Effector memory CD8-positive, alpha-beta T cell (primary cell): ENCODE measurements around the gene ANTXR2.

Experiments
- ATAC-seq: fragments of 150-1000 bp; cut with Tn5 transposase; replicated peaks from 2 replicates; pipeline ENCODE4 v1.10.0; 2021; ENCODE audit warnings: mild to moderate bottlenecking, moderate library complexity
- DNase-seq, 3 experiments: peaks; one replicate each; pipeline ENCODE4 v3.0.0; 2021
- H3K27ac Mint-ChIP-seq, 2 donors: one replicate each; pipeline ENCODE4 v1.8.0; 2022; ENCODE audit warnings: mild to moderate bottlenecking in 2 of 2, mixed read lengths in 2 of 2, moderate library complexity in 2 of 2
- H3K27me3 Mint-ChIP-seq, 2 donors: one replicate each; pipeline ENCODE4 v1.8.0; 2022; ENCODE audit warnings: mixed read lengths in 2 of 2
- H3K36me3 Mint-ChIP-seq: one replicate; pipeline ENCODE4 v1.8.0; 2022; ENCODE audit warnings: mild to moderate bottlenecking, moderate library complexity, mixed read lengths; ENCODE audit not compliant: insufficient read depth
- H3K4me1 Mint-ChIP-seq, 2 donors: one replicate each; pipeline ENCODE4 v1.8.0; 2022; ENCODE audit warnings: low read depth in 2 of 2, mixed read lengths in 2 of 2
- H3K4me3 Mint-ChIP-seq, 2 donors: one replicate each; pipeline ENCODE4 v1.8.0; 2022; ENCODE audit warnings: mild to moderate bottlenecking in 2 of 2, mixed read lengths in 2 of 2, moderate library complexity in 2 of 2
- H3K9me3 Mint-ChIP-seq, 2 donors: one replicate each; pipeline ENCODE4 v1.8.0; 2022; ENCODE audit warnings: mixed read lengths in 2 of 2

ANTXR2 gene

DNA sequence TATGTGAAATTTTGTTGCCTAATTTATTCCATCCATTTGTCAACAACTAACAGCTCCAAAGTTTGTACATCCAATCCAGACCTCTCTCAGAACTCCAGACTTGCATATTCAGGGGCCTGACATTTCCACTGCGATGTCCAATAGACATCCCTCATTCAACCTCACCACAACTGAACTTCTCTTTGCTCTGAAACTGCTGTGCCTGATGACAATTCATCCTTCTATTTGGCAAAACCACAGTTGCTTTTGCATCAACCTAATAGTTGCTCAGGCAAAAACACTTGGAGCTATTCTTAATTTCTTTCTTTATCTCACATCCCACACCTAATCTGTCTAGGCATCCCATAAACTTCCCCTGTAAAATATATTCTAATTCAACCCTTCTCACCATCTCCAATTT lies 56.5 kb downstream of the ANTXR2 start:
- H3K27me3 Mint-ChIP-seq: no peaks in the 10 kb centered on the region
- DNase-seq (no peak), ATAC-seq (no peak)
- no peaks in the 10 kb centered on the region for H3K9me3 Mint-ChIP-seq
- peaks cover 11% of the 10 kb centered on the region for H3K36me3 Mint-ChIP-seq
- H3K4me3 Mint-ChIP-seq: no peak overlapping the region
- no peak overlapping the region for H3K27ac Mint-ChIP-seq
- peaks cover 0 to 2% of the 10 kb centered on the region in 2 donors for H3K4me1 Mint-ChIP-seq

DNA sequence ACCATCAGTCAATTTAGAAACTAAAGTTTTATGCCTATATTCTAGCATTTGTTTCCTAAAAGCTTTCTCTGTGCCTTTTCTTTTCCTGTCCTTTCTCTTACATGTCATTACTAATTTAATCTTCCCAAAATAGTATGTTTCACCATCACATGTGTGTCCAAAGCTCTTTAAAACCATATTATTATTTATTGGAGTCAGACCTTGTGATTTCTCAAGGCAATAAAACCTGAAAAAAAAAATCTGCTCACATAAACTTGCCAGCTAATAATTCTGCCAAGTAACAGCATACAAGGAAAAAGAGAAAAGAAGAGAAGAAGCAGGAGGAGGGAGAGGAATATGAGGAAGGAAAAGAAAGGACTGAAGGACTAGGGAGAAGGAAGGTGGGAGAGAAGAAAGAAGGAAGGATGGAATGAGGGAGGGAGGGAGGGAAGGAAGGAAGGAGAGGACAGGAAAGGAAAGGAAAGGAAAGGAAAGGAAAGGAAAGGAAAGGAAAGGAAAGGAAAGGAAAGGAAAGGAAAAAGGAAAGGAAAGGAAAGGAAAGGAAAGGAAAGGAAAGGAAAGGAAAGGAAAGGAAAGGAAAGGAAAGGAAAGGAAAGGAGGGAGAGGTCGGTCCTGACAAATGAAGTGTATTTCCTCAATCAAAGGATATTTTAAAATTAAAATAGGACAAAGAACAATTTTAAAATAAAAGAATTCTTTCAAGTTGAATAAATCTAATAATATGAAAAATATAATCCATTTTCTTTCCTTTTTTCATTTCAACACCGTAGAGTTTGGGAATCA lies 57.4 kb downstream of the ANTXR2 start:
- no peak for ATAC-seq
- no peaks in the 10 kb centered on the region for H3K27me3 Mint-ChIP-seq
- no peak overlapping the region for H3K4me3 Mint-ChIP-seq
- peaks cover 4% of the 10 kb centered on the region for H3K36me3 Mint-ChIP-seq
- H3K27ac Mint-ChIP-seq: no peak overlapping the region
- H3K9me3 Mint-ChIP-seq: no peaks in the 10 kb centered on the region
- H3K4me1 Mint-ChIP-seq: peaks cover 0 to 4% of the 10 kb centered on the region in 2 donors
- DNase-seq: no peak

DNA sequence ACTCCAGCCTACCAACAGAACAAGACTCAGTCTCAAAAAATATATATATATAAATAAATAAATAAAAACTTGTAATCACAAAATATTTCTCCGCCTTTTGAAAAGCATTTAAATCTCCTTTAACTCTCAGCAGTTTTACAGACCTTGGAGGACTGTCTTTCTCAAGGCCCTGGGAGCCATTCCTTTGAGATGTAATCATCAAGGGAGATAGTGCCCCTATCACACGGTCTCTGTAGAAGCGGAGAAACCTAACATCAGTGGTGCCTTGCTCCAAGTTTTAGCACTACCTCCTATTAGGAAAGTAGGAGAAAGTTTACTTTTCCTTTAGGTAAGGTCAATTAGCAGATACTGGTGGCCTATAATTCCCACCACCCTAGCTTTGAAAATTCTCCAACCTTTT lies 58.5 kb downstream of the ANTXR2 start:
- Mint-ChIP-seq H3K27me3 (no peaks in the 10 kb centered on the region), H3K27ac (peak overlapping the region in 1 of 2 donors; percentile 19), H3K9me3 (no peaks in the 10 kb centered on the region), H3K36me3 (peaks cover 6% of the 10 kb centered on the region), H3K4me1 (peaks cover 8 to 12% of the 10 kb centered on the region in 2 donors), H3K4me3 (no peak overlapping the region)
- no peak for DNase-seq
- ATAC-seq: no peak

DNA sequence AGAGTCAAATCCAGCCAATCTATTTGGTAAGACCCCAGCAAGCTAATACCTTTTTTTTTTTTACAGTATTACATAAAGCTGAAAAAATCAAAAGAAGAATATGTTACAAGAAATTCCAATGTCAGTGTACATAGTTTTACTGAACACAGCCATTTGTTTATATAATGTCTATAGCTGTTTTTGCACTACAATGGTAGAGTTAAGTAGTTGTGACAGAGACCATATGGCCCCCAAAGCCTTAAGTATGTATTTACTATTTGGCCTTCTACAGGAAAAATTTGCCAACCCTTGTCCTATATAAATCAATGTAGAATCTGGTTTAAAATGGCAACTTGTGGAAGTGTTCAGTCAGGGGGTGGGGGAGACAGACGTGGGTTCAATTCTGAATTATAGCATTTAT lies 60.7 kb downstream of the ANTXR2 start:
- ATAC-seq (no peak), DNase-seq (no peak)
- Mint-ChIP-seq H3K36me3 (peaks cover 5% of the 10 kb centered on the region), H3K27me3 (no peaks in the 10 kb centered on the region), H3K9me3 (no peaks in the 10 kb centered on the region), H3K4me3 (no peak overlapping the region), H3K27ac (no peak overlapping the region), H3K4me1 (peaks cover 22% of the 10 kb centered on the region in 2 donors)

DNA sequence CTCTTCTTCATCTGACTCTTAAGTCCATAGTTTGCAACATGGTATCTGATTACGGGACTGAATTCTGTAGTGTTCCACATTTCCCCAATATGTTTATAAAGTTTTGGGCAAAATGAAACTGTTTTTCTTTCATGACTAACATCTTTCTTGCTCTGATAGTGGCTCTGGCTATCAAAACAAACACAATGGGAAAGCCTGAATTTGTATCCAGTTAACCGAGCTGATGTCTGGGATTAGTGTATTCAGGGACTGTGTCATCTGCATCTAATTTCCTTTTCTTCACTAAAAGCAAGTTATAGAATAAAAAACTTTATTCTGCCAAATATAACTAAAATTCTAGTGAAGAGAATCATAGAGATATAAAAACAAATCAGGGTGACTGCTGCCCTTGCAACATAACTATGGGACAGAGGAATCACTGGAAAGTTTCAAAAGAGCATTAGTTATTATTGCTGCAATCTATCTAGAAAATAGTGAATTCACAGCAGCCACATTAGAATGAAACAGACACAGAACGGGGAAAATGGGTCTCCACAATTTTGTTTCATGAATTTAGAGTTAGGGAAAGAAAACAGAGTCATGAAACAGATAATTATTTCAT lies 61.3 kb downstream of the ANTXR2 start:
- ATAC-seq: no peak
- peaks cover 26 to 28% of the 10 kb centered on the region in 2 donors for H3K4me1 Mint-ChIP-seq
- H3K36me3 Mint-ChIP-seq: peaks cover 5% of the 10 kb centered on the region
- no peak for DNase-seq
- no peaks in the 10 kb centered on the region for H3K27me3 Mint-ChIP-seq
- H3K9me3 Mint-ChIP-seq: no peaks in the 10 kb centered on the region
- H3K27ac Mint-ChIP-seq: peak overlapping the region in 1 of 2 donors; percentile 51
- H3K4me3 Mint-ChIP-seq: no peak overlapping the region

DNA sequence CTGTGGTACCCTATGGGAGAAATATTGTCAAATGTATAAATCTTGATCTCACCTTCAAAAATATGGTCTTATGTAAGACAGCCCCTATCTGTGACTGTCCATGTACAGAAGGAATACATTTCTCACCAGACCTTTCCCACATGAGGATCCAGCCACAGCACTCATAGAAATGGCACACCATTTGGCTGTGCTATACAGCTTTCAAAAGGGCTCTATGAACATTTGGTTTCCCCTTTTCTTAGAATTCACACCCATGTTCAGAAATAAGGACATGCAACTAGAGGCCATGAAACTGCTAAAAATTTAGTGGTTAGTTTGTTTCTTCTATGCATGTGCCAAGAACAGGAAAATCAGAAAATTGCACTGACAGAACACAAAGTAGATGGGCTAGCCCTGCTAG lies 62.7 kb downstream of the ANTXR2 start:
- Mint-ChIP-seq H3K36me3 (peaks cover 7% of the 10 kb centered on the region), H3K4me3 (peak overlapping the region in 1 of 2 donors; percentile 2), H3K4me1 (peaks cover 37 to 42% of the 10 kb centered on the region in 2 donors), H3K27me3 (no peaks in the 10 kb centered on the region), H3K27ac (peak overlapping the region; percentile 67), H3K9me3 (no peaks in the 10 kb centered on the region)
- DNase-seq: no peak
- ATAC-seq: no peak

DNA sequence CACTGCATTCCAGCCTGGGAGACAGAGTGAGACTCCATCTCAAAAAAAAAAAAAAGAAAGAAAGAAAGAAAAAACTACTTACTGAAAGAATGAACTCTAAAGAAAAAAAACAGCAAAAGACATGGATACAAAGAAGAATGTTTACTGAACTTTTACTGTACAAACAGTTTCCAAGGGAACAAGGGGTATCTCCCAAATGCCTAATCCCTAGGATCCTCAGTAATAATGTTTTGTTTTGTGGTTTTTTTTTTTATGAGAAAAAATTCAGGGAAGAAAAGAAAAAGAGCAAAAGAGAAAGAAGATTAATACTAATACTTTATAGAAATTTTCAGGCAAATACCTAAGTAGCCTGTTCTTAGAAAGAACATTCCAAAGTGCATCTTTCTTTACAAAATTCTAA lies 63.2 kb downstream of the ANTXR2 start:
- no peak for DNase-seq
- Mint-ChIP-seq H3K36me3 (peaks cover 9% of the 10 kb centered on the region), H3K4me1 (peaks cover 38 to 43% of the 10 kb centered on the region in 2 donors), H3K27ac (peak overlapping the region; percentile 67), H3K4me3 (peak overlapping the region in 1 of 2 donors; percentile 1), H3K9me3 (peaks cover 0 to under 1% of the 10 kb centered on the region in 2 donors), H3K27me3 (no peaks in the 10 kb centered on the region)
- ATAC-seq: no peak

DNA sequence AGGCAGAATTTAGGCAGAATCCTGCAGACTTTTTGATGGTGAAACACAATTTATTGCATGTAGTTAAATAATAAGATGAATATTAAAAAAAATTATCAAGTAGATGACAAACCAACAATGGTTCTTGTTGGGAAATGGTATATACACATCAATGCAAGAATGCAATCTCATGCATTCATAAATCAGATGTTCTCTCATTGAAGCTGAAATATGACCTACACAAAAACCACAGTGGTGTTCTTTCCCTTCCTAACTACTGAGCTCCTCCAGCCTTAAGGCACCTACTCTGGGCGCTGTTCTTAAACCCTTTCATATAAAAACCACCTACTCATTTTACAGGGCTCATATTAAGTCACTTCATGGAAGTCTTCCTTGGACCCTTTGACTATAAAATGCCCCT lies 64.1 kb downstream of the ANTXR2 start:
- peaks cover 38 to 43% of the 10 kb centered on the region in 2 donors for H3K4me1 Mint-ChIP-seq
- ATAC-seq (no peak), DNase-seq (no peak)
- peak overlapping the region; percentile 67 for H3K27ac Mint-ChIP-seq
- H3K9me3 Mint-ChIP-seq: peaks cover 2 to 8% of the 10 kb centered on the region in 2 donors
- H3K27me3 Mint-ChIP-seq: no peaks in the 10 kb centered on the region
- H3K36me3 Mint-ChIP-seq: peaks cover 9% of the 10 kb centered on the region
- H3K4me3 Mint-ChIP-seq: peak overlapping the region; percentile 1 to 46

DNA sequence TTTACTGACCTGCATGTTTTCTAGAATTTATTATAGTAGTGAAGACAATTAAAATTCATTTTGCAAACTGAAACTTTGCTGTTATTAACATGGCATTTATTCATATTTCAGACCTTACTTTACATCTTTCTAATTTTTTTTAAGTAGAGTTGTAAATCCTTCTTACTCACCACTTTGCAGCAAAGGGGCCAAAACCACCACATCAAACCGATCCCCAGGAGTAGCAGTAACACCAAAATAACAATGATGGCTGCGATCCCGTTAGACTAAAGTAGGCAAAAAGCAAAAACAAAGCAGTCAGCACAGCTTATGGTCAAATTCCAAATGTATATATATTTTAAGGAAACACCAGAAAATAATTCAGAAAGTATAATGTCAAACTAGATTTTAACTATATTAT lies 64.7 kb downstream of the ANTXR2 start:
- H3K27ac Mint-ChIP-seq: peak overlapping the region; percentile 69 to 76
- ATAC-seq (no peak), DNase-seq (no peak)
- H3K4me3 Mint-ChIP-seq: peak overlapping the region; percentile 61 to 74
- H3K9me3 Mint-ChIP-seq: peaks cover 2 to 8% of the 10 kb centered on the region in 2 donors
- peaks cover 9% of the 10 kb centered on the region for H3K36me3 Mint-ChIP-seq
- peaks cover 38 to 43% of the 10 kb centered on the region in 2 donors for H3K4me1 Mint-ChIP-seq
- H3K27me3 Mint-ChIP-seq: no peaks in the 10 kb centered on the region

DNA sequence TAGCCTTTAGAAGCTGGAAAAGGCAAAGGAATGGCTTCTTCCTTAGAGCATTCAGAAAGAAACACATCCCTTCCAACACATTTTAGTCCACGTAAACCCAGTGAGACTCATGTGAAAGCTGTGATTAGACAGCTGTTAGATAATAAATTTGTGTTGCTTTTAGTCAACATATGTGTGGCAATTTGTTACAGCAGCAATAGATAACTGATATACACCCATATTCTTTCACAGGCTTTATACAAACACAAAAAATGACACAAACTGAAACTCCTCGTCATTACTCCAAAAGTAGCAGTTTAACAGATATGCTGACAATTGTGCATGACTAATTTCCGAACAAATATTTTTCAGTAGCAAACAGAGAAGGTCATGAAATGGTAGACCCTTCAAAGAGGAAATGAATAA lies 65.3 kb downstream of the ANTXR2 start:
- H3K27ac Mint-ChIP-seq: peak overlapping the region; percentile 69 to 76
- H3K27me3 Mint-ChIP-seq: no peaks in the 10 kb centered on the region
- DNase-seq (no peak), ATAC-seq (peak; percentile 17)
- peaks cover 38 to 43% of the 10 kb centered on the region in 2 donors for H3K4me1 Mint-ChIP-seq
- peaks cover 2 to 8% of the 10 kb centered on the region in 2 donors for H3K9me3 Mint-ChIP-seq
- peak overlapping the region; percentile 61 to 74 for H3K4me3 Mint-ChIP-seq
- peaks cover 9% of the 10 kb centered on the region for H3K36me3 Mint-ChIP-seq

DNA sequence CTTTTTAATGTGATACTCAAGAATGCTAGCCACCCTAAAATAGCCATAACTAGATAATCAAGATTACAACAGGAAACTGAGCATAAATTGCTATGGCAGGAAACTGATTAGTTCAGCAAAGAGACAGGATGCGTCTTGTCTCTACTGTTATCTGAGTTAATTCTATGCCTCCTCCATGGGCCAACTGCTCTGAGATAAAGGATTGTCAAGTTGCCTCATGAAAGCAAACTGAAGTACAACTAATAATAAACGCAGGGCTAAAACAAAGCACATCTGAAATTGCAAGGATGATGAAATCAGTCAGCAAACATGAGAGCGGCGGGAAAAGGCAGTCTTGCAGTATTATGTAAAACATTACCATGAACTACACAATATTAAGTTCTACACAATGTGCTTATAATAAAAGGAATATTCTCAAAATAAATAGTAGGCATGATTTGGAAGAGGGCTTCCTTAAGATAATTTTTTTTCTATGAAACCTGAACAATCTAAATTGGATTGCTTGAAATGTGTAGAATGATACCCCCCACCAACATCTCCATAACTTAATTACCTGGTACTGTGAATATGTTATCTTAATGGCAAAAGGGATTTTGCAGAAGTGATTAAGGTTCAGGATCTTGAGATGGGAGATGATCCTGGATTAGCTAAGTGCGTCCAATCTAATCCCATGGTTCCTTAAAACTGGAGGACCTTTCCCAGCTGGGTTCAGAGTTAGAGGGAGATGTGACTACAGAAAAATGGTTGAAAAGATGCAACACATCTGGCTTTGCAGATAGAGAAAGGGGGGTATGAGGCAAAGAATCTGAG lies 65.9 kb downstream of the ANTXR2 start:
- peak overlapping the region; percentile 69 to 76 for H3K27ac Mint-ChIP-seq
- ATAC-seq: peak; percentile 84
- no peaks in the 10 kb centered on the region for H3K27me3 Mint-ChIP-seq
- H3K36me3 Mint-ChIP-seq: peaks cover 9% of the 10 kb centered on the region
- H3K4me1 Mint-ChIP-seq: peaks cover 38 to 43% of the 10 kb centered on the region in 2 donors
- H3K9me3 Mint-ChIP-seq: peaks cover 2 to 8% of the 10 kb centered on the region in 2 donors
- H3K4me3 Mint-ChIP-seq: peak overlapping the region; percentile 61 to 74
- DNase-seq: no peak

DNA sequence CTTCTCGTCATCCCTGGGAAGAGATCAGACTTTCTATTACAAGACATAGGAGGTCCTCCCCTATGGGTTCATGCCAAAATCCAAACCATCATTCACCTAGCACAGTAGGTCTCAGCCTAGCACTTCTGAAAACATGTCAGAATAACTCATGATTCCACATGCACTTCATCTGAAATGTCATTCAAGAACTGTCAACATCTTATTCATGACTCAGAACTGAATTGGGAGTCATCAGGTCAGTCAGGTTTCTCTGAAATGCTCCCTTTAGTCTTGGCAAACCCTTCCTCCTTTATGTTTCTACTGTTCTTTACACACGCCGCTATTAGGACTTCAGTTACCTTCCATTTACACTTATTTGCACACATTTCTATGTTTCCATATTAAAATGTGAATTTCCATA lies 67.2 kb downstream of the ANTXR2 start:
- H3K4me3 Mint-ChIP-seq: peak overlapping the region; percentile 61 to 74
- H3K27ac Mint-ChIP-seq: peak overlapping the region; percentile 69 to 76
- DNase-seq: no peak
- H3K36me3 Mint-ChIP-seq: peaks cover 9% of the 10 kb centered on the region
- peak; percentile 23 for ATAC-seq
- peaks cover 2 to 8% of the 10 kb centered on the region in 2 donors for H3K9me3 Mint-ChIP-seq
- peaks cover 34 to 43% of the 10 kb centered on the region in 2 donors for H3K4me1 Mint-ChIP-seq
- H3K27me3 Mint-ChIP-seq: no peaks in the 10 kb centered on the region

DNA sequence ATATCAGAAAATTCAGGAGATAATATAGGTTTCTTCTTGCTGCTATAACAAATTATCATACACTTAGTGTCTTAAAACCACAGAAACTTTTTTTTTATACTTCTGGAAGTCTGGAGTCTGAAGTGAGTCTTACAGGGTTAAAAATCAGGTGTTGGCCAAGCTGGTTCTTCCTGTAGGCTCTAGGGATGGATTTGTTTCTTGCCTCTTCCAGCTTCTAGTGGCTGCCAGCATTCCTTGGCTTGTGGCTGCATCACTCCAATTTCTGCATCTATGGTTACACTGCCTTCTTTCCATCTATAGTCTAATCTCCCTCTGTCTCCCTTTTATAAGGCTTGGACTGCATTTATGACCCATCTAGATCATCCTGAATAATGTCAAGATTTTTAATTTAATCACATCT lies 68.7 kb downstream of the ANTXR2 start:
- Mint-ChIP-seq H3K4me1 (peaks cover 26 to 35% of the 10 kb centered on the region in 2 donors), H3K27me3 (no peaks in the 10 kb centered on the region), H3K4me3 (no peak overlapping the region), H3K27ac (peak overlapping the region in 1 of 2 donors; percentile 76), H3K9me3 (peaks cover 2 to 8% of the 10 kb centered on the region in 2 donors), H3K36me3 (peaks cover 4% of the 10 kb centered on the region)
- ATAC-seq (no peak), DNase-seq (no peak)
